OCI-LY1 (cell line): ENCODE results near the gene CAMKK1.

ENCODE experiments used
- H2AFZ ChIP-seq: fragments of 200-600 bp; sonication (generic), shearing (Covaris generic); 2 replicates; pipeline ENCODE4 v1.6.0; 2014; ENCODE audit warnings: antibody characterized with exemption, mild to moderate bottlenecking, low read length
- H3F3A ChIP-seq: fragments of 200-600 bp; sonication (generic), shearing (Covaris generic); 2 replicates; pipeline ENCODE4 v1.6.0; 2014; ENCODE audit warnings: mild to moderate bottlenecking, antibody characterized with exemption, low read length, moderate library complexity; ENCODE audit not compliant: insufficient read depth
- H3K27ac ChIP-seq: fragments of 200-600 bp; sonication (generic); 2 replicates; pipeline ENCODE4 v1.5.1; 2014; ENCODE audit warnings: low read length, mixed run types, mild to moderate bottlenecking, low read depth; ENCODE audit not compliant: poor library complexity, severe bottlenecking
- H3K27me3 ChIP-seq: fragments of 200-600 bp; sonication (generic); 2 replicates; pipeline ENCODE4 v1.6.0; 2014; ENCODE audit warnings: antibody characterized with exemption, mild to moderate bottlenecking, low read length, moderate library complexity; ENCODE audit not compliant: insufficient read depth
- H3K36me3 ChIP-seq: fragments of 200-600 bp; sonication (generic); 2 replicates; pipeline ENCODE4 v1.6.1; 2014; ENCODE audit warnings: mild to moderate bottlenecking, antibody characterized with exemption, low read length, moderate library complexity, mixed read lengths; ENCODE audit not compliant: insufficient read depth
- H3K4me1 ChIP-seq: fragments of 200-600 bp; sonication (generic); 2 replicates; pipeline ENCODE4 v1.5.1; 2014; ENCODE audit warnings: mild to moderate bottlenecking, low read length, moderate library complexity; ENCODE audit not compliant: insufficient read depth, severe bottlenecking
- H3K4me2 ChIP-seq: fragments of 200-600 bp; sonication (generic), shearing (Covaris generic); 2 replicates; pipeline ENCODE4 v1.6.1; 2014; ENCODE audit warnings: low read length
- H3K4me3 ChIP-seq: fragments of 200-600 bp; sonication (generic); 2 replicates; pipeline ENCODE4 v1.5.1; 2014; ENCODE audit warnings: low read length, low read depth, mild to moderate bottlenecking, mixed read lengths; ENCODE audit not compliant: poor library complexity, severe bottlenecking
- H3K79me2 ChIP-seq: fragments of 200-600 bp; shearing (Covaris generic); 2 replicates; pipeline ENCODE4 v1.6.1; 2016; ENCODE audit warnings: mixed run types, low read length, mixed read lengths; ENCODE audit not compliant: insufficient read depth
- H3K9ac ChIP-seq: fragments of 200-600 bp; sonication (generic), shearing (Covaris generic); 2 replicates; pipeline ENCODE4 v1.6.1; 2014; ENCODE audit warnings: mild to moderate bottlenecking, low read length, mixed read lengths
- H3K9me2 ChIP-seq: fragments of 200-600 bp; sonication (generic), shearing (Covaris generic); 2 replicates; pipeline ENCODE4 v1.6.1; 2014; ENCODE audit warnings: low read depth, mild to moderate bottlenecking, low read length, mixed read lengths
- H3K9me3 ChIP-seq: fragments of 200-600 bp; shearing (Covaris generic); 2 replicates; pipeline ENCODE4 v1.6.1; 2014; ENCODE audit warnings: low read length, mixed read lengths
- H4K20me1 ChIP-seq: fragments of 200-600 bp; sonication (generic), shearing (Covaris generic); 2 replicates; pipeline ENCODE4 v1.6.0; 2016; ENCODE audit warnings: mild to moderate bottlenecking, low read length; ENCODE audit not compliant: insufficient read depth
- EZH2 ChIP-seq: fragments of 200-600 bp; sonication (generic), shearing (Covaris generic); IDR thresholded peaks from 2 replicates; pipeline ENCODE4 v1.8.0; 2017; ENCODE audit warnings: borderline replicate concordance, mixed run types, mild to moderate bottlenecking, antibody characterized with exemption, low read length, moderate library complexity, mixed read lengths
- TF ChIP-seq, protein P1 (sequence below): fragments of 200-600 bp; sonication (generic), shearing (Covaris generic); IDR thresholded peaks from 2 replicates; pipeline ENCODE4 v1.5.1; 2017; ENCODE audit warnings: mild to moderate bottlenecking, antibody characterized with exemption, low read length, moderate library complexity, mixed read lengths

Gene CAMKK1

DNA sequence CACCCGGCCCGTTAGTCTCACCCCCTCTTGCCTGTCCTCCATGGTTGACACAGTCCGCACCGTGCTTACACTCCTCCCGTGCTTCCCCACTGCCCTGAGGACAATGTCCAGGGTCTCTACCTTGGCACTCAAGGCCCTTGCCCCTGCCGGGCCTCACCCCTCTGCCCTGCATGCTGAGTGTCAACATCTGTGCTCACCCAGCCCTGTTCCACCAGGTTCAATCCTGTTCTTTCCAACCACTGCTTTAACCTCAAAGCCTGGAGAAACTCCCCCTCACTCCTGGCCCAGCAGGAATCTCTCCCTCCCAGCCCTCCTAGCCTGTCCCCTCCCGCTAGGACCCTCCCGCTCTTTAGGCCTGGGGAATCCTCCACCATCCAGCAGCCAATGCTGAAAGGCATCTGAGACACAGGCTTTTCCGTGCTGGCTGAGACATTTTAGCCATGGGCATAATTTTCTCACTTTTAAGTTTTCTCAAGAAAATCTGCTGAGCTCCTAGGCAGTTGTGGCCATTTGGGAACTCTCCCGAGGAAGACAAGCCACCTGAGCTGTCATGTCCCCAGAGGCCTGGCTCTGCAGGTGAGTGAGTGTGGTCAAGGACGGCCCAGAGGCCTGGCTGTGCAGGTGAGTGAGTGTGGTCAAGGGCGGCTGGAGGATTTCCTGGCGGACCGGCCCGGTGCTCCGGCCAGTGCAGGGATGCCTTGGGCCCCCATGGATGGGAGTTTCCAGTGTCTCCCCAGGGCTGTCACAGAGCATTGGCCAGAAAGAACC is 34.2 kb upstream of the CAMKK1 start:
- Histone ChIP-seq H3K9me3 (no peaks in the 10 kb centered on the region), H3K4me2 (no peak overlapping the region), H3K9ac (no peak overlapping the region), H3K27me3 (no peaks in the 10 kb centered on the region), H3K9me2 (no peaks in the 10 kb centered on the region), H2AFZ (no peak overlapping the region), H3K4me3 (no peak overlapping the region), H3K36me3 (peaks cover 76% of the 10 kb centered on the region), H3F3A (no peaks in the 10 kb centered on the region), H3K27ac (no peak overlapping the region), H3K4me1 (peaks cover 7% of the 10 kb centered on the region), H4K20me1 (no peaks in the 10 kb centered on the region), H3K79me2 (no peaks in the 10 kb centered on the region)
- TF ChIP-seq, protein P1, sequence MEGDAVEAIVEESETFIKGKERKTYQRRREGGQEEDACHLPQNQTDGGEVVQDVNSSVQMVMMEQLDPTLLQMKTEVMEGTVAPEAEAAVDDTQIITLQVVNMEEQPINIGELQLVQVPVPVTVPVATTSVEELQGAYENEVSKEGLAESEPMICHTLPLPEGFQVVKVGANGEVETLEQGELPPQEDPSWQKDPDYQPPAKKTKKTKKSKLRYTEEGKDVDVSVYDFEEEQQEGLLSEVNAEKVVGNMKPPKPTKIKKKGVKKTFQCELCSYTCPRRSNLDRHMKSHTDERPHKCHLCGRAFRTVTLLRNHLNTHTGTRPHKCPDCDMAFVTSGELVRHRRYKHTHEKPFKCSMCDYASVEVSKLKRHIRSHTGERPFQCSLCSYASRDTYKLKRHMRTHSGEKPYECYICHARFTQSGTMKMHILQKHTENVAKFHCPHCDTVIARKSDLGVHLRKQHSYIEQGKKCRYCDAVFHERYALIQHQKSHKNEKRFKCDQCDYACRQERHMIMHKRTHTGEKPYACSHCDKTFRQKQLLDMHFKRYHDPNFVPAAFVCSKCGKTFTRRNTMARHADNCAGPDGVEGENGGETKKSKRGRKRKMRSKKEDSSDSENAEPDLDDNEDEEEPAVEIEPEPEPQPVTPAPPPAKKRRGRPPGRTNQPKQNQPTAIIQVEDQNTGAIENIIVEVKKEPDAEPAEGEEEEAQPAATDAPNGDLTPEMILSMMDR: no peak
- no peak for TF ChIP-seq EZH2

DNA sequence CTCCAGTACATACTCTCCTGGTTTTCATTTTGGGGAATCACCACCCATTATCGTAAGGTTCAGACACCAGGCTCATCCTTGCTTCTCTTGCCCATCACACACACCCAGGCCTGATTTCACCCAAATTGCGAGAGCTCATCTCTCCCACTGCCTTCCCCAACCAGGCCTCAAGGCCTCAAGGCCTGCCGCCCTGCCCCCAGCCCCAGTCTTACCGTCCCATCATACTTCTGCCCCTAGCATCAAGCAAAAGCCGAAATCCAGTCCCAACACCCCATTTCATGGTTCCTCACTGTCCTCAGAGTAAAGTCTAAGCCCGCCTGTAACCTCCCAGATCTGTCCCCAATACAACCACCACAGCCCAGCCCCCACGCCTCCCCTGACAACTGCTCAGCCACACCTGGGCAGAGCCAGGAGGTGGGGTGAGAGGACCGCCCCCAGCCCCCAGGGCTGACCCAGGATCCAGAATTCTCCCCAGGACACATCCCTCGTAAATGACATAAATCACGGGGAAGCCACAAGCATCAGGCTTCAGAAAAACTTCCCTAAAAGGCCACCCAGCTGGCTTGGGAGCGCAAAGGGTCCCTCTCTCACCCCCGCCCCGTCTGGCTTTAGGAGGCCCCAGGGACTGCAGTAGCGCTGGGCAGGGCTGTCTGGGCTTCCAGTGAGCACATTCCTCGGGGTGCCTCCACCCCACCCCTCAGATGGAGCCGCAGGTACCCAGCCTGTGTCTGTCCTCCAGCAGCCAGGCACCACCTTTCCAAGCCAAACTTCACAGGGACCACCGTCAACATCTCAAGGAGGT is 33.0 kb upstream of the CAMKK1 start:
- Histone ChIP-seq H3K79me2 (no peaks in the 10 kb centered on the region), H4K20me1 (no peaks in the 10 kb centered on the region), H3K9me3 (no peaks in the 10 kb centered on the region), H3K9ac (no peak overlapping the region), H3K4me1 (peaks cover 7% of the 10 kb centered on the region), H3F3A (no peaks in the 10 kb centered on the region), H2AFZ (no peak overlapping the region), H3K36me3 (peaks cover 66% of the 10 kb centered on the region), H3K27me3 (no peaks in the 10 kb centered on the region; the same call in 1 of the 2 replicates), H3K4me3 (no peak overlapping the region), H3K9me2 (no peaks in the 10 kb centered on the region), H3K27ac (no peak overlapping the region), H3K4me2 (no peak overlapping the region)
- TF ChIP-seq EZH2: no peak
- TF ChIP-seq, protein P1: no peak

DNA sequence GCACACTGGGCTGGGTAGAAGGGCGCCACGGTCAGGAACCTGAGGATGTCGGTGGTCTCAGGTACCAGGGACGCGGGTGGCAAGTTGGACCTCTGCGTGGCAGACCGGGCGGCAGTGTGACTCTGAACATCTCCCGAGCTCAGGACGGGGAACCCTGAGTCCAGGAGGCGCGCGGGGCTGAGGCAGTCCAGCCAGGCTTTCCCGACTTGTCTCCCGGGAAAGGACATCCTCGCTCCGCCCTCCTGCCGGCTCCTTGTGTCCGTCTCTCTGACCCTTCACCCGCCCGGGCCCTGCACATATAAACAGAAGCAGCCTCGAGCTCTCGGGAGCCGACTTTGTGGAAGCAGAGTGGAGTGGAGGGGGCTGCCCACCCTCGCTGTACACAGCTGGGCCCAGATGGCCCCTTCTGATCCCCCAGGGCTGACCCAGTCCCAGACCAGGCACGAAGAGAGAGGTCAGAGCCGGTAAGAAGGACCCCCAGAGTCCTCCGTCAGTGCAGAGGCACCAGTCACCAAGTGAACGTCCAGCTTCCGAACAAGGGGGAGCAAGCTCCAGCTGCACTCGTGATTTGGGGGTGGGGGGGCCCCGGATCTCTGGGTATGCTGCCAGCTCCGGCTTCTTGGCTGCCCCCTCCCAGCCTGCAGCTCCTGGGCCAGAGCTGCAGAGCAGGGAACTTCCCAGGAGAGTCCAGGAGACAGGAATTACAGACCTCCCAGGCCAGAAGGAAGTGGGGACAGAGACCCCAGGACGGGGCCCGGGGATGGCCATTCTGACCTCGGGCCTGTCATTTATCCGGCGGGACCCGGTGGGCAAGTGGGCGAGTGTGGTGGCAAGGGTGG is 31.9 kb upstream of the CAMKK1 start:
- Histone ChIP-seq H3K36me3 (peaks cover 54% of the 10 kb centered on the region), H3K27me3 (no peaks in the 10 kb centered on the region; the same call in 1 of the 2 replicates), H3K9ac (no peak overlapping the region), H3K9me2 (no peaks in the 10 kb centered on the region), H4K20me1 (no peaks in the 10 kb centered on the region), H3K27ac (no peak overlapping the region), H3K9me3 (no peaks in the 10 kb centered on the region), H3K79me2 (no peaks in the 10 kb centered on the region), H3K4me2 (no peak overlapping the region), H3K4me3 (no peak overlapping the region), H3F3A (no peaks in the 10 kb centered on the region), H3K4me1 (peaks cover 7% of the 10 kb centered on the region), H2AFZ (no peak overlapping the region)
- TF ChIP-seq, protein P1: no peak
- no peak for TF ChIP-seq EZH2
